HG02981 (cell line): ENCODE data around the gene HACD3.
"Not testable (repeated sequence)": the region's sequence is repeated elsewhere in the genome, so short reads cannot be mapped to it uniquely, and the experiment has no call there.

ENCODE experiments used
- ATAC-seq: cut with Tn5 transposase; IDR thresholded peaks from one replicate; pipeline ENCODE4 v1.9.1; 2021; ENCODE audit warnings: mild to moderate bottlenecking, moderate library complexity; ENCODE audit not compliant: unreplicated experiment

The HACD3 gene

GRCh38 chr15:65595960-65596359 lies 65.7 kb downstream of the HACD3 start:
- ATAC-seq: no peak

- ATAC-seq: no peak
Observed at GRCh38 chr15:65598468-65598867, 68.2 kb downstream of the HACD3 start.

GRCh38 chr15:65599677-65600076 lies 69.4 kb downstream of the HACD3 start:
- no peak for ATAC-seq

GRCh38 chr15:65603134-65603533 lies 72.9 kb downstream of the HACD3 start:
- ATAC-seq: no peak

- no peak for ATAC-seq
Observed at GRCh38 chr15:65603559-65603958, 73.3 kb downstream of the HACD3 start.

GRCh38 chr15:65610871-65611718 lies 80.8 kb downstream of the HACD3 start, which contains the start of gene INTS14:
Gene INTS14 (minus strand): TSS chr15:65611131. CDS start chr15:65607380, 3,751 bp downstream.
- ATAC-seq: peak; percentile 93

- ATAC-seq: no peak
Observed at GRCh38 chr15:65611888-65612615, 81.8 kb downstream of the HACD3 start.

GRCh38 chr15:65612616-65612946 lies 82.3 kb downstream of the HACD3 start:
- no peak for ATAC-seq

GRCh38 chr15:65612949-65613744 lies 82.9 kb downstream of the HACD3 start:
- ATAC-seq: no peak

GRCh38 chr15:65615887-65616286 lies 85.6 kb downstream of the HACD3 start:
- not testable (repeated sequence) for ATAC-seq

- no peak for ATAC-seq
Observed at GRCh38 chr15:65618560-65619109, 88.4 kb downstream of the HACD3 start.

GRCh38 chr15:65619626-65620290 lies 89.5 kb downstream of the HACD3 start:
- ATAC-seq: no peak

GRCh38 chr15:65620833-65621232 lies 90.6 kb downstream of the HACD3 start:
- ATAC-seq: no peak

GRCh38 chr15:65621638-65622037 lies 91.4 kb downstream of the HACD3 start, which contains the start of gene SLC24A1:
Gene SLC24A1 (plus strand): TSS chr15:65621938. CDS start chr15:65624081, 2,143 bp downstream.
- ATAC-seq: no peak

- ATAC-seq: no peak
Observed at GRCh38 chr15:65623103-65623502, 92.8 kb downstream of the HACD3 start.

- no peak for ATAC-seq
Observed at GRCh38 chr15:65626856-65627255, 96.6 kb downstream of the HACD3 start.
